HepG2 (cell line): ENCODE measurements around the gene LMAN1L. TPM values are rescaled to one million over a fixed set of nuclear protein-coding genes. Genes with fewer than 3 reads are reported as not detected.

Experiments used
- ARHGAP35 ChIP-seq: sonication (generic); formaldehyde crosslinking; IDR thresholded peaks from 2 replicates; pipeline ENCODE4 v1.9.0; 2022; ENCODE audit warnings: mild to moderate bottlenecking, inconsistent platforms, moderate library complexity, missing genetic modification reagents, borderline replicate concordance
- CHCHD3 ChIP-seq: sonication (generic); formaldehyde crosslinking; IDR thresholded peaks from 2 replicates; pipeline ENCODE4 v1.8.0; 2022; ENCODE audit warnings: mild to moderate bottlenecking, missing genetic modification reagents, moderate library complexity
- HIC2 ChIP-seq: sonication (generic); formaldehyde crosslinking; IDR thresholded peaks from 2 replicates; pipeline ENCODE4 v1.9.0; 2022; ENCODE audit warnings: low read depth, missing genetic modification reagents
- NFRKB ChIP-seq: fragments of 450-650 bp; IDR thresholded peaks from 2 replicates; pipeline ENCODE4 v1.6.1; 2017
- RELA ChIP-seq: sonication (generic); formaldehyde crosslinking; IDR thresholded peaks from 2 replicates; pipeline ENCODE4 v1.4.0; 2020; ENCODE audit warnings: missing genetic modification reagents
- SIX4 ChIP-seq: sonication (generic); formaldehyde crosslinking; IDR thresholded peaks from 2 replicates; pipeline ENCODE4 v1.4.0; 2020; ENCODE audit warnings: missing genetic modification reagents
- ZNF160 ChIP-seq: sonication (generic); formaldehyde crosslinking; IDR thresholded peaks from 2 replicates; pipeline ENCODE4 v1.8.0; 2022; ENCODE audit warnings: mild to moderate bottlenecking, inconsistent platforms, missing genetic modification reagents
- ZNF556 ChIP-seq: sonication (generic); formaldehyde crosslinking; IDR thresholded peaks from 2 replicates; pipeline ENCODE4 v1.4.0; 2020; ENCODE audit warnings: mild to moderate bottlenecking, missing genetic modification reagents, borderline replicate concordance
- ZNF670 ChIP-seq: sonication (generic); formaldehyde crosslinking; IDR thresholded peaks from 2 replicates; pipeline ENCODE4 v1.8.0; 2022; ENCODE audit warnings: mild to moderate bottlenecking, missing genetic modification reagents, borderline replicate concordance
- ZNF724P ChIP-seq: sonication (generic); formaldehyde crosslinking; IDR thresholded peaks from 2 replicates; pipeline ENCODE4 v1.8.0; 2022; ENCODE audit warnings: missing genetic modification reagents, borderline replicate concordance
- ZNF737 ChIP-seq: sonication (generic); formaldehyde crosslinking; IDR thresholded peaks from 2 replicates; pipeline ENCODE4 v1.5.0; 2020; ENCODE audit warnings: missing genetic modification reagents, mild to moderate bottlenecking, borderline replicate concordance
- polyA plus RNA-seq, 8 experiments: library from polyadenylated mRNA; depleted of rRNA in 3 of 8; stranded (reverse) in 7 of 8; unstranded in 1 of 8; fragments of >200 nt; fragmentation: Illumina TruSeq in 4 of 8; extraction: Trizol in 4 of 8; gene quantifications; 2 replicates each; pipeline versions ENCODE4 v1.2.1 to v1.2.3, GENCODE V29; 2011 to 2016; ENCODE audit warnings: low read depth in 4 of 8, missing spikeins in 1 of 8, mixed read lengths in 1 of 8; ENCODE audit not compliant: insufficient read depth in 1 of 8
- total RNA-seq, 5 experiments: library from RNA; depleted of rRNA; stranded (reverse); fragments of >200 nt; fragmentation: Illumina TruSeq; extraction: Trizol; gene quantifications; 2 replicates each; pipeline ENCODE4 v1.2.3, GENCODE V29; 2016; ENCODE audit warnings: low read depth in 1 of 5
- TF ChIP-seq, protein P1 (sequence below): sonication (generic); formaldehyde crosslinking; IDR thresholded peaks from 2 replicates; pipeline ENCODE4 v1.8.1; 2022; ENCODE audit warnings: low read depth, mild to moderate bottlenecking, missing genetic modification reagents
- TF ChIP-seq, protein P2 (sequence below): sonication (generic); formaldehyde crosslinking; IDR thresholded peaks from 2 replicates; pipeline ENCODE4 v1.9.0; 2021; ENCODE audit warnings: mild to moderate bottlenecking, missing genetic modification reagents
- TF ChIP-seq, protein P3 (sequence below): sonication (generic); formaldehyde crosslinking; IDR thresholded peaks from 2 replicates; pipeline ENCODE4 v1.5.0; 2020; ENCODE audit warnings: mild to moderate bottlenecking, low read depth, missing genetic modification reagents, borderline replicate concordance
- TF ChIP-seq, protein P4 (sequence below): sonication (generic); formaldehyde crosslinking; IDR thresholded peaks from 2 replicates; pipeline ENCODE4 v1.5.0; 2020; ENCODE audit warnings: missing genetic modification reagents

Gene LMAN1L
- total and polyA plus RNA-seq, 2 of the 13 experiments (the other 11 are each of a cell fraction or from before 2014, with no cell fraction given) = not detected

GRCh38 chr15:74842581-74843444 is 30.2 kb downstream of the LMAN1L start, which contains the start of gene ULK3 (continued):
- no peak for TF ChIP-seq ARHGAP35
- TF ChIP-seq HIC2 (CRISPR knock-in tag) = no peak
- no peak for TF ChIP-seq SIX4 (CRISPR knock-in tag)
- TF ChIP-seq ZNF724P (CRISPR knock-in tag) = no peak
- TF ChIP-seq ZNF670 = 0 out of 2 replicates have a peak, but pooled peaks have one; percentile 41
- TF ChIP-seq RELA (CRISPR knock-in tag) = no peak
- TF ChIP-seq CHCHD3 (CRISPR knock-in tag) = no peak
- TF ChIP-seq NFRKB = no peak
- TF ChIP-seq, protein P1, sequence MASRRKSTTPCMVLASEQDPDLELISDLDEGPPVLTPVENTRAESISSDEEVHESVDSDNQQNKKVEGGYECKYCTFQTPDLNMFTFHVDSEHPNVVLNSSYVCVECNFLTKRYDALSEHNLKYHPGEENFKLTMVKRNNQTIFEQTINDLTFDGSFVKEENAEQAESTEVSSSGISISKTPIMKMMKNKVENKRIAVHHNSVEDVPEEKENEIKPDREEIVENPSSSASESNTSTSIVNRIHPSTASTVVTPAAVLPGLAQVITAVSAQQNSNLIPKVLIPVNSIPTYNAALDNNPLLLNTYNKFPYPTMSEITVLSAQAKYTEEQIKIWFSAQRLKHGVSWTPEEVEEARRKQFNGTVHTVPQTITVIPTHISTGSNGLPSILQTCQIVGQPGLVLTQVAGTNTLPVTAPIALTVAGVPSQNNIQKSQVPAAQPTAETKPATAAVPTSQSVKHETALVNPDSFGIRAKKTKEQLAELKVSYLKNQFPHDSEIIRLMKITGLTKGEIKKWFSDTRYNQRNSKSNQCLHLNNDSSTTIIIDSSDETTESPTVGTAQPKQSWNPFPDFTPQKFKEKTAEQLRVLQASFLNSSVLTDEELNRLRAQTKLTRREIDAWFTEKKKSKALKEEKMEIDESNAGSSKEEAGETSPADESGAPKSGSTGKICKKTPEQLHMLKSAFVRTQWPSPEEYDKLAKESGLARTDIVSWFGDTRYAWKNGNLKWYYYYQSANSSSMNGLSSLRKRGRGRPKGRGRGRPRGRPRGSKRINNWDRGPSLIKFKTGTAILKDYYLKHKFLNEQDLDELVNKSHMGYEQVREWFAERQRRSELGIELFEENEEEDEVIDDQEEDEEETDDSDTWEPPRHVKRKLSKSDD (CRISPR knock-in tag) = no peak
- TF ChIP-seq, protein P2, sequence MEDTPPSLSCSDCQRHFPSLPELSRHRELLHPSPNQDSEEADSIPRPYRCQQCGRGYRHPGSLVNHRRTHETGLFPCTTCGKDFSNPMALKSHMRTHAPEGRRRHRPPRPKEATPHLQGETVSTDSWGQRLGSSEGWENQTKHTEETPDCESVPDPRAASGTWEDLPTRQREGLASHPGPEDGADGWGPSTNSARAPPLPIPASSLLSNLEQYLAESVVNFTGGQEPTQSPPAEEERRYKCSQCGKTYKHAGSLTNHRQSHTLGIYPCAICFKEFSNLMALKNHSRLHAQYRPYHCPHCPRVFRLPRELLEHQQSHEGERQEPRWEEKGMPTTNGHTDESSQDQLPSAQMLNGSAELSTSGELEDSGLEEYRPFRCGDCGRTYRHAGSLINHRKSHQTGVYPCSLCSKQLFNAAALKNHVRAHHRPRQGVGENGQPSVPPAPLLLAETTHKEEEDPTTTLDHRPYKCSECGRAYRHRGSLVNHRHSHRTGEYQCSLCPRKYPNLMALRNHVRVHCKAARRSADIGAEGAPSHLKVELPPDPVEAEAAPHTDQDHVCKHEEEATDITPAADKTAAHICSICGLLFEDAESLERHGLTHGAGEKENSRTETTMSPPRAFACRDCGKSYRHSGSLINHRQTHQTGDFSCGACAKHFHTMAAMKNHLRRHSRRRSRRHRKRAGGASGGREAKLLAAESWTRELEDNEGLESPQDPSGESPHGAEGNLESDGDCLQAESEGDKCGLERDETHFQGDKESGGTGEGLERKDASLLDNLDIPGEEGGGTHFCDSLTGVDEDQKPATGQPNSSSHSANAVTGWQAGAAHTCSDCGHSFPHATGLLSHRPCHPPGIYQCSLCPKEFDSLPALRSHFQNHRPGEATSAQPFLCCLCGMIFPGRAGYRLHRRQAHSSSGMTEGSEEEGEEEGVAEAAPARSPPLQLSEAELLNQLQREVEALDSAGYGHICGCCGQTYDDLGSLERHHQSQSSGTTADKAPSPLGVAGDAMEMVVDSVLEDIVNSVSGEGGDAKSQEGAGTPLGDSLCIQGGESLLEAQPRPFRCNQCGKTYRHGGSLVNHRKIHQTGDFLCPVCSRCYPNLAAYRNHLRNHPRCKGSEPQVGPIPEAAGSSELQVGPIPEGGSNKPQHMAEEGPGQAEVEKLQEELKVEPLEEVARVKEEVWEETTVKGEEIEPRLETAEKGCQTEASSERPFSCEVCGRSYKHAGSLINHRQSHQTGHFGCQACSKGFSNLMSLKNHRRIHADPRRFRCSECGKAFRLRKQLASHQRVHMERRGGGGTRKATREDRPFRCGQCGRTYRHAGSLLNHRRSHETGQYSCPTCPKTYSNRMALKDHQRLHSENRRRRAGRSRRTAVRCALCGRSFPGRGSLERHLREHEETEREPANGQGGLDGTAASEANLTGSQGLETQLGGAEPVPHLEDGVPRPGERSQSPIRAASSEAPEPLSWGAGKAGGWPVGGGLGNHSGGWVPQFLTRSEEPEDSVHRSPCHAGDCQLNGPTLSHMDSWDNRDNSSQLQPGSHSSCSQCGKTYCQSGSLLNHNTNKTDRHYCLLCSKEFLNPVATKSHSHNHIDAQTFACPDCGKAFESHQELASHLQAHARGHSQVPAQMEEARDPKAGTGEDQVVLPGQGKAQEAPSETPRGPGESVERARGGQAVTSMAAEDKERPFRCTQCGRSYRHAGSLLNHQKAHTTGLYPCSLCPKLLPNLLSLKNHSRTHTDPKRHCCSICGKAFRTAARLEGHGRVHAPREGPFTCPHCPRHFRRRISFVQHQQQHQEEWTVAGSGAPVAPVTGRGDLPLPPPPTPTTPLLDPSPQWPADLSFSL (CRISPR knock-in tag) = no peak
- TF ChIP-seq ZNF556 (CRISPR knock-in tag) = peak; percentile 28; the same call in 1 of the 2 replicates
- TF ChIP-seq, protein P3, sequence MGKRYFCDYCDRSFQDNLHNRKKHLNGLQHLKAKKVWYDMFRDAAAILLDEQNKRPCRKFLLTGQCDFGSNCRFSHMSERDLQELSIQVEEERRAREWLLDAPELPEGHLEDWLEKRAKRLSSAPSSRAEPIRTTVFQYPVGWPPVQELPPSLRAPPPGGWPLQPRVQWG = no peak
- TF ChIP-seq, protein P4, sequence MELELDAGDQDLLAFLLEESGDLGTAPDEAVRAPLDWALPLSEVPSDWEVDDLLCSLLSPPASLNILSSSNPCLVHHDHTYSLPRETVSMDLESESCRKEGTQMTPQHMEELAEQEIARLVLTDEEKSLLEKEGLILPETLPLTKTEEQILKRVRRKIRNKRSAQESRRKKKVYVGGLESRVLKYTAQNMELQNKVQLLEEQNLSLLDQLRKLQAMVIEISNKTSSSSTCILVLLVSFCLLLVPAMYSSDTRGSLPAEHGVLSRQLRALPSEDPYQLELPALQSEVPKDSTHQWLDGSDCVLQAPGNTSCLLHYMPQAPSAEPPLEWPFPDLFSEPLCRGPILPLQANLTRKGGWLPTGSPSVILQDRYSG (CRISPR knock-in tag) = no peak
- TF ChIP-seq ZNF737 (CRISPR knock-in tag) = no peak
- TF ChIP-seq ZNF160 (CRISPR knock-in tag) = no peak
